Heart left ventricle (tissue), 13 donors: Measurements from ENCODE around the gene PACS2.

ENCODE experiments used
- POLR2A ChIP-seq, 2 donors: fragments of 450-650 bp; IDR thresholded peaks; one replicate each; pipeline ENCODE4 v1.6.1; 2017; ENCODE audit warnings: antibody characterized with exemption in 2 of 2, mild to moderate bottlenecking in 2 of 2, moderate library complexity in 2 of 2
- TF ChIP-seq, protein P1 (sequence below), 12 donors: fragments of 200-600 bp; sonication (generic) in 4 of 12; IDR thresholded peaks; one replicate each; pipeline versions ENCODE4 v1.5.0 to v1.8.0; 2018 to 2022; ENCODE audit warnings: antibody characterized with exemption in 12 of 12, mild to moderate bottlenecking in 5 of 12
- donor health status: ischemic (EF 13 %, LVEDD 7.1; RV severe dilation, severe dysfunction).
- donor health status: DM: no; HTN: yes; CAD: no.
- donor health status: DM: no; HTN: no; CAD: no.
- donor health status: ischemic (EF 25% LVEDD 6.9; RV normal size, moderate dysfunction).
- donor health status: ischemic (EF 25% LVEDD 5.7; RV mildly dilated, moderate dysfunction).
- donor health status: ischemic (EF 35%, LVEDD 5.7; RV mildly dilated, moderate dysfunction).
- donor health status: nonischemic (EF 11% LVEDD 7.7; RV severe dilation, severe dysfunction).
- donor health status: DM: yes; HTN: yes; CAD: no.
- donor health status: PGD.
- donor health status: ischemic (EF 29% LVEDD 5.4; RV normal size, mild dysfunction).
- donor health status: nonischemic (EF 23%, LVEDD 6.1; RV moderate dilation, normal function).

DNA sequence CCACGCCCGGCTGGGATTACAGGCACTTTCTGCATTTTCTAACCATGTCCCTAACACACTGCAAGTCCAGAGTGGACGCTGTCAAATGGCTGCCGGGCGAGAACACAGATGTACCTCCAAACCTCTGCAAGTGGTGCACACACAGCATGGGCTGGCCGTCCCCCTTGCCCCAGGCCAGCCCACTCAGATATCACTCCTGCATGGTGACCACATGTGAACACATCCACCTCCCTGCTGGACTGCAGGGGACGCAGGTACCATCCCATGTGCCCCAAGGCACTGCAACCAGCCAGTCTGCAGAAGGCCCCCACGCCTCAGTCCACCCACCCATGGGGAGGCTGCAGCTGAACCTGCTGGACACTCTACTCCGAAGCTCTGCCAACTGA is 27.8 kb upstream of the PACS2 start:
- TF ChIP-seq, protein P1, sequence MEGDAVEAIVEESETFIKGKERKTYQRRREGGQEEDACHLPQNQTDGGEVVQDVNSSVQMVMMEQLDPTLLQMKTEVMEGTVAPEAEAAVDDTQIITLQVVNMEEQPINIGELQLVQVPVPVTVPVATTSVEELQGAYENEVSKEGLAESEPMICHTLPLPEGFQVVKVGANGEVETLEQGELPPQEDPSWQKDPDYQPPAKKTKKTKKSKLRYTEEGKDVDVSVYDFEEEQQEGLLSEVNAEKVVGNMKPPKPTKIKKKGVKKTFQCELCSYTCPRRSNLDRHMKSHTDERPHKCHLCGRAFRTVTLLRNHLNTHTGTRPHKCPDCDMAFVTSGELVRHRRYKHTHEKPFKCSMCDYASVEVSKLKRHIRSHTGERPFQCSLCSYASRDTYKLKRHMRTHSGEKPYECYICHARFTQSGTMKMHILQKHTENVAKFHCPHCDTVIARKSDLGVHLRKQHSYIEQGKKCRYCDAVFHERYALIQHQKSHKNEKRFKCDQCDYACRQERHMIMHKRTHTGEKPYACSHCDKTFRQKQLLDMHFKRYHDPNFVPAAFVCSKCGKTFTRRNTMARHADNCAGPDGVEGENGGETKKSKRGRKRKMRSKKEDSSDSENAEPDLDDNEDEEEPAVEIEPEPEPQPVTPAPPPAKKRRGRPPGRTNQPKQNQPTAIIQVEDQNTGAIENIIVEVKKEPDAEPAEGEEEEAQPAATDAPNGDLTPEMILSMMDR (IDR thresholded peaks at IDR 0.05): no peak
- TF ChIP-seq POLR2A (IDR thresholded peaks at IDR 0.05): no peak
